SK-N-SH treated with all-trans-retinoic acid at 6 μM for 48 hours (cell line): ENCODE results near the gene MTOR.
A peak's percentile ranks its signal among the peaks of the same experiment; 100 is the strongest.
"Not testable (repeated sequence)": the region's sequence is repeated elsewhere in the genome, so short reads cannot be mapped to it uniquely, and the experiment has no call there.

ENCODE experiments used
- ATAC-seq: fragments of 200-7000 bp; cut with Tn5 transposase; 3 replicates; pipeline ENCODE4 v1.9.1; 2020; ENCODE audit warnings: mild to moderate bottlenecking, moderate library complexity
- ARNTL ChIP-seq: fragments of 450-650 bp; formaldehyde crosslinking; IDR thresholded peaks from 2 replicates; pipeline ENCODE4 v1.5.0; 2020; ENCODE audit warnings: low read depth, mild to moderate bottlenecking, moderate library complexity, borderline replicate concordance
- BACH2 ChIP-seq: fragments of 250-450 bp; sonication (Bioruptor Pico); IDR thresholded peaks from 2 replicates; pipeline ENCODE4 v1.9.0; 2021; ENCODE audit warnings: mild to moderate bottlenecking, borderline replicate concordance
- CSDC2 ChIP-seq: fragments of 250-450 bp; sonication (Bioruptor Pico); IDR thresholded peaks from 2 replicates; pipeline ENCODE4 v1.5.0; 2020; ENCODE audit warnings: mild to moderate bottlenecking, moderate library complexity
- CSRNP3 ChIP-seq: fragments of 250-450 bp; sonication (Bioruptor Pico); IDR thresholded peaks from 2 replicates; pipeline ENCODE4 v1.5.1; 2021; ENCODE audit warnings: mild to moderate bottlenecking, moderate library complexity
- ESRRG ChIP-seq: fragments of 250-450 bp; sonication (Bioruptor Pico); IDR thresholded peaks from 2 replicates; pipeline ENCODE4 v1.6.1; 2021; ENCODE audit warnings: mild to moderate bottlenecking
- GLIS3 ChIP-seq: fragments of 250-450 bp; sonication (Bioruptor Pico); IDR thresholded peaks from 2 replicates; pipeline ENCODE4 v1.5.0; 2020; ENCODE audit warnings: mild to moderate bottlenecking, moderate library complexity
- ISL1 ChIP-seq: fragments of 250-450 bp; sonication (Bioruptor Pico); IDR thresholded peaks from 2 replicates; pipeline ENCODE4 v2.1.2; 2022; ENCODE audit warnings: mild to moderate bottlenecking, moderate library complexity
- OSR1 ChIP-seq: fragments of 250-450 bp; sonication (Bioruptor Pico); IDR thresholded peaks from 2 replicates; pipeline ENCODE4 v1.8.0; 2022; ENCODE audit warnings: moderate library complexity, mild to moderate bottlenecking, inconsistent platforms
- POU6F1 ChIP-seq: fragments of 250-450 bp; sonication (Bioruptor Pico); IDR thresholded peaks from 2 replicates; pipeline ENCODE4 v1.8.0; 2021; ENCODE audit warnings: low read depth, mild to moderate bottlenecking, moderate library complexity, borderline replicate concordance
- SNAI2 ChIP-seq: fragments of 250-450 bp; sonication (Bioruptor Pico); IDR thresholded peaks from 2 replicates; pipeline ENCODE4 v1.5.0; 2020; ENCODE audit warnings: mild to moderate bottlenecking, moderate library complexity
- TCF4 ChIP-seq: fragments of 250-450 bp; sonication (Bioruptor Pico); IDR thresholded peaks from 2 replicates; pipeline ENCODE4 v1.8.0; 2021; ENCODE audit warnings: mild to moderate bottlenecking, moderate library complexity, borderline replicate concordance
- TOX ChIP-seq: fragments of 250-450 bp; sonication (Bioruptor Pico); IDR thresholded peaks from 2 replicates; pipeline ENCODE4 v1.8.0; 2021; ENCODE audit warnings: mild to moderate bottlenecking, moderate library complexity, borderline replicate concordance
- ZC3H10 ChIP-seq: fragments of 250-450 bp; sonication (Bioruptor Pico); IDR thresholded peaks from 2 replicates; pipeline ENCODE4 v1.5.1; 2021; ENCODE audit warnings: mild to moderate bottlenecking, moderate library complexity
- ZFP3 ChIP-seq: fragments of 250-450 bp; sonication (Bioruptor Pico); IDR thresholded peaks from 2 replicates; pipeline ENCODE4 v1.5.0; 2020; ENCODE audit warnings: mild to moderate bottlenecking, moderate library complexity
- ZNF565 ChIP-seq: fragments of 450-650 bp; formaldehyde crosslinking; conservative IDR thresholded peaks from 2 replicates; pipeline ENCODE4 v1.5.0; 2020; ENCODE audit warnings: low read depth, mild to moderate bottlenecking, moderate library complexity
- ZNF70 ChIP-seq: fragments of 450-650 bp; formaldehyde crosslinking; IDR thresholded peaks from 2 replicates; pipeline ENCODE4 v1.5.0; 2020; ENCODE audit warnings: mild to moderate bottlenecking, moderate library complexity
- ZNF8 ChIP-seq: fragments of 450-650 bp; formaldehyde crosslinking; IDR thresholded peaks from 2 replicates; pipeline ENCODE4 v1.5.0; 2020; ENCODE audit warnings: mild to moderate bottlenecking, moderate library complexity
- TF ChIP-seq, protein P1 (sequence below): fragments of 250-450 bp; sonication (Bioruptor Pico); IDR thresholded peaks from 2 replicates; pipeline ENCODE4 v1.5.0; 2020; ENCODE audit warnings: mild to moderate bottlenecking, moderate library complexity

MTOR gene

DNA sequence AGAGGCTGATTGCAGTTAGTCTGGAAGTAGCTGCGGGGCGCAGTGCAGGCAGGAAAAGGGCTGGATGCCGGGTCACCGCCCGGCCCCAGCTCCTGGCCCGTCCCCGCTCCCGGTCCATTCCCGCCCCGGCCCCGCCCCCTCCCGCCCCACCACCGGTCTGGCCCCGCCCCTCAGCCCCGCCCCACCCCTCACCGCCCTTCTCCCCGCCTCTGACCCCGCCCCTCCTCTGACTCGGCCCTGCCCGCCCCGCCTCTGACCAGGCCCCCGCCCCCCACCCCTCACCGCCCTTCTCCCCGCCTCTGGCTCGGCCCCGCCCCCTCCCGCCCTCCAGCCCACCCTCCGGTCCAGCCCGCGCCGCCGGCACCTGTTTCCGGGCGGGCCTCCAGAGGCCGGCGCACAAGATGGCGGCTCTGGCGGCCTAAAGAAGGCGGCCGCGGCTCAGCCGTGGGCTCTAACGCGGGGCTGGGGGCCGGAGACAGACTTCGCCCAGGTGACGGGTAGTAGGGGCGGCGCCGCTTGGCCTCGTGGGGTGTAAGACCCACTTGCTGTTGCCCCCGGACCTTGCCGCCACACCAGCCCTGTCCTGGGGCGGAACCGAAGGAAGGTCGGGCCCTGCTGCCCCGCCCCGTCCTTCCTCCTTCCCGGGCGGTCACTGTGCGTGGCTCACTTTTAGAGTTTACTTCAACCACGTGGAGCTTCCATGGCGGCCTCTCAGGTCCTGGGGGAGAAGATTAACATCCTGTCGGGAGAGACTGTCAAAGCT is 10.7 kb upstream of the MTOR start, which contains the start of gene UBIAD1:
Gene UBIAD1 (plus strand): TSS at position 367 of the 763 bp plus-strand sequence. CDS start 334 bp downstream, at position 701.
- peak; percentile 96 for ATAC-seq
- TF ChIP-seq TCF4 (CRISPR knock-in tag) (0 out of 2 replicates have a peak, but pooled peaks have one; percentile 35), ARNTL (CRISPR knock-in tag) (no peak)

- TF ChIP-seq SNAI2 (CRISPR knock-in tag): no peak
- TF ChIP-seq TCF4 (CRISPR knock-in tag): no peak
- no peak for TF ChIP-seq ZNF565 (CRISPR knock-in tag)
- no peak for TF ChIP-seq POU6F1 (CRISPR knock-in tag)
- no peak for TF ChIP-seq OSR1 (CRISPR knock-in tag)
- TF ChIP-seq ZNF8 (CRISPR knock-in tag): no peak
- no peak for TF ChIP-seq ESRRG (CRISPR knock-in tag)
- TF ChIP-seq CSRNP3: no peak
- TF ChIP-seq ZC3H10 (CRISPR knock-in tag): no peak
- no peak for TF ChIP-seq TOX (CRISPR knock-in tag)
- TF ChIP-seq CSDC2: no peak
- TF ChIP-seq BACH2 (CRISPR knock-in tag): no peak
- TF ChIP-seq ARNTL (CRISPR knock-in tag): no peak
- TF ChIP-seq ISL1: no peak
- no peak; the same call in 2 of the 3 replicates for ATAC-seq
These were observed 10.1 kb upstream of the MTOR start for GRCh38 chr1:11272544-11272831.

DNA sequence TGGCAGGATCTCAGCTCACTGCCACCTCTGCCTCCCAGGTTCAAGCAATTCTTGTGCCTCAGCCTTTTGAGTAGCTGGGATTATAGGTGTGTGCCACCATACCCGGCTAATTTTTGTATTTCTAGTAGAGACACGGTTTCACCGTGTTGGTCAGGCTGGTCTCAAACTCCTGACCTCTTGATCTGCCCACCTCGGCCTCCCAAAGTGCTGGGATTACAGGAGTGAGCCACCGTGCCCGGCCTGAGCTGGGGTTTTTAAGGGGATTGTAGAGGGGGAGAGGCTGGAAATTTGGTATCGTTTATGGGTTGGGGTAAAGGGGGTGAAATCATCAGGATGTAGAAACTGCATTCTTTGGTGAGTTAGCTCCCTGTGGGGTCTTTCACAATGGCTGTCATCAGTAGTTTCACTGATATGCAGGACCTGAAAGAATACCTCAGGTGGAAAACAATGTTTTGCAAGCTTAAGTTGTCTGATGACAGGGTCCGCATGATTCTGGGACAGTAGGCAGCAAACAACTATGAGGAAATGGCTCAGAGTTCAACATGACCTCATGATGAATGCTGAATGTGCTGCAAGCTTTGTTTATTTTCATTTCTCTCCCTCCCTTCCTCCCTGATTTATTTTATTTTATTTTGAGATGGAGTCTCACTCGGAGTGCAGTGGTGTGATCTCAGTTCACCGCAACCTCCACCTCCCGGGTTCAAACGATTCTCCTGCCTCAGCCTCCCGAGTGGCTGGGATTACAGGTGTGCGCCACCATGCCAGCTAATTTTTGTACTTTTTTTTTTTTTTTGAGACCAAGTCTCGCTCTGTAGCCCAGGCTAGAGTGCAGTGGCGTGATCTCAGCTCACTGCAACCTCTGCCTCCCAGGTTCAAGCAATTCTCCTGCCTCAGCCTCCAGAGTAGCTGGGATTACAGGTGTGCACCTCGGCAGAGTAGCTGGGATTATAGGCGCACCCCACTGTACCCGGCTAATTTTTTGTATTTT is 5.3 kb upstream of the MTOR start:
- not testable (repeated sequence) for ATAC-seq

DNA sequence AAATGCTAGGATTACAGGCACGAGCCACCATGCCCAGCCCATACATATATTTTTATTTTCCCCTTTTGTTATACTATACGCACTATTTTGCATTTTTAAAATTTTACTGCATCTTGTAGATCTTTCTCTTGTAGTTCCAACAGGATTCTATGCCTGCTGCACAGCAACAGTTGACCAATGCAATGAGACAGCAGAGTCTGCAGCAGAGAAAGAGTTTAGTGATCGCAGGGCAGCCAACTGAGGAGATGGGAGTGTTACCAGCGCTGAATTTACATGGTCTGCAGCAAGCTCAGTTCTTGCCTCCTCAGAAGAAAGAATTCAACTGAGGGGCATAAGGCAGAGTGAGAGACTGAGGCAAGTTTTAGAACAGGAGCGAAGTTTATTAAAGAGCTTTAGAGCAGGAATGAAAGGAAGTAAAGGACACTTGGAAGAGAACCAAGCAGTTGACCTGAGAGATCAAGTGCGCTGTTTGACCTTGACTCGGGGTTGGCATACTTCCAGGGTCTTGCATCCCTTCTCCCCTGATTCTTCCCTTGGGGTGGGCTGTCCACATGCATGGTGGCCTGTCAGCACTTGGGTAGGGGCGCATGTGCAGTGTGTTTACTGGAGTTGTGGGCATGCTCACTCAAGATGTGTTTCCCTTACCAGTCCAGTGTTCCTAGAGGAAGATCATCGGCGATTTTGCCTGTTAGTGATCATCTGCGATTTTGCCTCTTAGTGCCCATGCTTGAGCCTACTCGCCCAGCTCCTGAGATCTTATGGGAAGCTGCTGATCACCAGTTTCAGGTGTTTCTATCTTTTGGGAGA is 4.1 kb upstream of the MTOR start:
- no peak for ATAC-seq
- TF ChIP-seq ZFP3 (CRISPR knock-in tag) (no peak), GLIS3 (no peak), ISL1 (no peak), ESRRG (CRISPR knock-in tag) (no peak), ZNF70 (CRISPR knock-in tag) (no peak), TCF4 (CRISPR knock-in tag) (no peak), BACH2 (CRISPR knock-in tag) (no peak), SNAI2 (CRISPR knock-in tag) (no peak), TOX (CRISPR knock-in tag) (no peak)
- TF ChIP-seq, protein P1, sequence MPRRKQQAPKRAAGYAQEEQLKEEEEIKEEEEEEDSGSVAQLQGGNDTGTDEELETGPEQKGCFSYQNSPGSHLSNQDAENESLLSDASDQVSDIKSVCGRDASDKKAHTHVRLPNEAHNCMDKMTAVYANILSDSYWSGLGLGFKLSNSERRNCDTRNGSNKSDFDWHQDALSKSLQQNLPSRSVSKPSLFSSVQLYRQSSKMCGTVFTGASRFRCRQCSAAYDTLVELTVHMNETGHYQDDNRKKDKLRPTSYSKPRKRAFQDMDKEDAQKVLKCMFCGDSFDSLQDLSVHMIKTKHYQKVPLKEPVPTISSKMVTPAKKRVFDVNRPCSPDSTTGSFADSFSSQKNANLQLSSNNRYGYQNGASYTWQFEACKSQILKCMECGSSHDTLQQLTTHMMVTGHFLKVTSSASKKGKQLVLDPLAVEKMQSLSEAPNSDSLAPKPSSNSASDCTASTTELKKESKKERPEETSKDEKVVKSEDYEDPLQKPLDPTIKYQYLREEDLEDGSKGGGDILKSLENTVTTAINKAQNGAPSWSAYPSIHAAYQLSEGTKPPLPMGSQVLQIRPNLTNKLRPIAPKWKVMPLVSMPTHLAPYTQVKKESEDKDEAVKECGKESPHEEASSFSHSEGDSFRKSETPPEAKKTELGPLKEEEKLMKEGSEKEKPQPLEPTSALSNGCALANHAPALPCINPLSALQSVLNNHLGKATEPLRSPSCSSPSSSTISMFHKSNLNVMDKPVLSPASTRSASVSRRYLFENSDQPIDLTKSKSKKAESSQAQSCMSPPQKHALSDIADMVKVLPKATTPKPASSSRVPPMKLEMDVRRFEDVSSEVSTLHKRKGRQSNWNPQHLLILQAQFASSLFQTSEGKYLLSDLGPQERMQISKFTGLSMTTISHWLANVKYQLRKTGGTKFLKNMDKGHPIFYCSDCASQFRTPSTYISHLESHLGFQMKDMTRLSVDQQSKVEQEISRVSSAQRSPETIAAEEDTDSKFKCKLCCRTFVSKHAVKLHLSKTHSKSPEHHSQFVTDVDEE: no peak
